Activated T-helper 1 cell treated with anti-CD3 and anti-CD28 coated beads, Interleukin-2, amount 50 U/mL, for 16 hours (primary cell): Measurements from ENCODE around the gene PSMD12.
"Not testable (repeated sequence)": the region's sequence is repeated elsewhere in the genome, so short reads cannot be mapped to it uniquely, and the experiment has no call there.

ENCODE experiments used
- DNase-seq, 2 donors: peaks; one replicate each; pipeline ENCODE4 v3.0.0-alpha.2; 2020; ENCODE audit warnings: low read depth in 1 of 2, low spot score in 1 of 2

The PSMD12 gene

GRCh38 chr17:67315865-67316264 is 50.5 kb downstream of the PSMD12 start:
- DNase-seq: no peak

- DNase-seq: no peak
Observed at GRCh38 chr17:67312265-67312664, 54.1 kb downstream of the PSMD12 start.

GRCh38 chr17:67311575-67311974 is 54.8 kb downstream of the PSMD12 start:
- no peak for DNase-seq

GRCh38 chr17:67310406-67310805 is 56.0 kb downstream of the PSMD12 start:
- DNase-seq: no peak

GRCh38 chr17:67305446-67306235 is 60.7 kb downstream of the PSMD12 start:
- DNase-seq: not testable (repeated sequence)

- DNase-seq: no peak
Observed at GRCh38 chr17:67297454-67297960, 68.9 kb downstream of the PSMD12 start.

GRCh38 chr17:67294451-67295199 is 71.8 kb downstream of the PSMD12 start:
- no peak for DNase-seq

- peak; percentile 38 to 48 for DNase-seq
Observed at GRCh38 chr17:67293251-67294203, 72.8 kb downstream of the PSMD12 start.

GRCh38 chr17:67290711-67291291 is 75.6 kb downstream of the PSMD12 start:
- no peak for DNase-seq

- DNase-seq: no peak
Observed at GRCh38 chr17:67290244-67290643, 76.1 kb downstream of the PSMD12 start.

- DNase-seq: no peak
Observed at GRCh38 chr17:67289181-67289876, 77.0 kb downstream of the PSMD12 start.
